Measurements from ENCODE around the gene AKAP7.

The AKAP7 gene

DNA sequence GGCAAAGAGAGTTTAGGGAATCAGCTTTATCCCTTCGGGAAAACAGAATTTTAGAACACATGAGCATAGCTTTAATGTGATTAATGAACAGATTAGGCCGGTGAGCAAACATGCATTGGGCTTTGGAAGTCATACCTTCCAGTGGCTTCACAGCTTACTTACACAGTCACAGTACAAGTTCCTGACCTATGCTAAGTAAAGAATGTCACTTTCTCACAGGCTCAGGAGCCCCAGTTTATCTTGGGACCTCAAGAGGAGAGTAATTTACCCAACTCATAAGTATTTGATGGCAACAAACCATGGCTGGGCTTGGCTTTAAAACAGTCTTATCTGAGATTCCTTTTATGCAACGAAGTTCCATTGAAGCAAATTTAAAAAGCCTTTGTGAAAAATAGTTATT lies 195.9 kb downstream of the AKAP7 start:
- H3K27me3 ChIP-seq (ENCODE audit: insufficient read depth, low read length, poor library complexity, severe bottlenecking), result no peaks in the 10 kb centered on the region
- H2AFZ ChIP-seq (ENCODE audit: low read length), result no peak overlapping the region
- no peaks in the 10 kb centered on the region for H3F3A ChIP-seq (ENCODE audit: low read depth)
- no peaks in the 10 kb centered on the region for H3K79me2 ChIP-seq (ENCODE audit: insufficient read depth, low read length)
- H3K36me3 ChIP-seq (ENCODE audit: insufficient read depth, low read length), result no peaks in the 10 kb centered on the region
- no peaks in the 10 kb centered on the region for H3K9me2 ChIP-seq (replicated peaks; ENCODE audit: low read depth, low read length)
- no peaks in the 10 kb centered on the region for H4K20me1 ChIP-seq (ENCODE audit: insufficient read depth, low read length, poor library complexity, severe bottlenecking)
- H3K4me2 ChIP-seq (ENCODE audit: low read depth, low read length, poor library complexity, severe bottlenecking), result no peak overlapping the region
- no peaks in the 10 kb centered on the region for H3K9me3 ChIP-seq (ENCODE audit: insufficient read depth, low read depth, low read length)
- no peak for TF ChIP-seq EZH2phosphoT487 (IDR thresholded peaks at IDR 0.05; ENCODE audit: borderline replicate concordance)
- TF ChIP-seq, protein P1, sequence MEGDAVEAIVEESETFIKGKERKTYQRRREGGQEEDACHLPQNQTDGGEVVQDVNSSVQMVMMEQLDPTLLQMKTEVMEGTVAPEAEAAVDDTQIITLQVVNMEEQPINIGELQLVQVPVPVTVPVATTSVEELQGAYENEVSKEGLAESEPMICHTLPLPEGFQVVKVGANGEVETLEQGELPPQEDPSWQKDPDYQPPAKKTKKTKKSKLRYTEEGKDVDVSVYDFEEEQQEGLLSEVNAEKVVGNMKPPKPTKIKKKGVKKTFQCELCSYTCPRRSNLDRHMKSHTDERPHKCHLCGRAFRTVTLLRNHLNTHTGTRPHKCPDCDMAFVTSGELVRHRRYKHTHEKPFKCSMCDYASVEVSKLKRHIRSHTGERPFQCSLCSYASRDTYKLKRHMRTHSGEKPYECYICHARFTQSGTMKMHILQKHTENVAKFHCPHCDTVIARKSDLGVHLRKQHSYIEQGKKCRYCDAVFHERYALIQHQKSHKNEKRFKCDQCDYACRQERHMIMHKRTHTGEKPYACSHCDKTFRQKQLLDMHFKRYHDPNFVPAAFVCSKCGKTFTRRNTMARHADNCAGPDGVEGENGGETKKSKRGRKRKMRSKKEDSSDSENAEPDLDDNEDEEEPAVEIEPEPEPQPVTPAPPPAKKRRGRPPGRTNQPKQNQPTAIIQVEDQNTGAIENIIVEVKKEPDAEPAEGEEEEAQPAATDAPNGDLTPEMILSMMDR (conservative IDR thresholded peaks at IDR 0.05; ENCODE audit: low read length), result no peak
- no peaks in the 10 kb centered on the region for H3K4me1 ChIP-seq (ENCODE audit: insufficient read depth, low read length, poor library complexity, severe bottlenecking)
- H3K9ac ChIP-seq (ENCODE audit: low read depth, low read length, poor library complexity, severe bottlenecking), result no peak overlapping the region
- no peak overlapping the region for H3K4me3 ChIP-seq (ENCODE audit: low read length, poor library complexity, severe bottlenecking)

- H3K27me3 ChIP-seq (ENCODE audit: insufficient read depth, low read length, poor library complexity, severe bottlenecking), result no peaks in the 10 kb centered on the region
- no peaks in the 10 kb centered on the region for H3K4me1 ChIP-seq (ENCODE audit: insufficient read depth, low read length, poor library complexity, severe bottlenecking)
- no peaks in the 10 kb centered on the region for H4K20me1 ChIP-seq (ENCODE audit: insufficient read depth, low read length, poor library complexity, severe bottlenecking)
- H3K4me2 ChIP-seq (ENCODE audit: low read depth, low read length, poor library complexity, severe bottlenecking), result no peak overlapping the region
- no peaks in the 10 kb centered on the region for H3K36me3 ChIP-seq (ENCODE audit: insufficient read depth, low read length)
- H2AFZ ChIP-seq (ENCODE audit: low read length), result no peak overlapping the region
- H3K4me3 ChIP-seq (ENCODE audit: low read length, poor library complexity, severe bottlenecking), result no peak overlapping the region
- H3K9me3 ChIP-seq (ENCODE audit: insufficient read depth, low read depth, low read length), result no peaks in the 10 kb centered on the region
- TF ChIP-seq, protein P1 (conservative IDR thresholded peaks at IDR 0.05; ENCODE audit: low read length), result no peak
- TF ChIP-seq EZH2phosphoT487 (IDR thresholded peaks at IDR 0.05; ENCODE audit: borderline replicate concordance), result no peak
- H3K79me2 ChIP-seq (ENCODE audit: insufficient read depth, low read length), result no peaks in the 10 kb centered on the region
- H3F3A ChIP-seq (ENCODE audit: low read depth), result no peaks in the 10 kb centered on the region
- no peaks in the 10 kb centered on the region for H3K9me2 ChIP-seq (replicated peaks; ENCODE audit: low read depth, low read length)
- no peak overlapping the region for H3K9ac ChIP-seq (ENCODE audit: low read depth, low read length, poor library complexity, severe bottlenecking)
Observed at GRCh38 chr6:131331873-131332781, 196.9 kb downstream of the AKAP7 start.
